Activated naive CD4-positive, alpha-beta T cell treated with anti-CD3 and anti-CD28 coated beads, Interleukin-2, amount 10 ng/mL, durations not matched to agents 7 days and 5 days (primary cell): ENCODE measurements around the gene LRRC15.

Experiments
- CTCF ChIA-PET: fragments of 350-600 bp; sonication (Branson Sonifier 250); formaldehyde crosslinking; loops from one replicate; lab custom pipeline; 2021; ENCODE audit warnings: antibody characterized with exemption; lab: Charles Lee
- DNase-seq: peaks from one replicate; pipeline ENCODE4 v3.0.0-alpha.2; 2020
- H3K27ac Mint-ChIP-seq: one replicate; pipeline ENCODE4 v1.8.0; 2021; ENCODE audit warnings: mild to moderate bottlenecking, moderate library complexity, mixed read lengths
- H3K27me3 Mint-ChIP-seq: one replicate; pipeline ENCODE4 v1.8.0; 2021; ENCODE audit warnings: mild to moderate bottlenecking, mixed read lengths
- H3K36me3 Mint-ChIP-seq: one replicate; pipeline ENCODE4 v1.8.0; 2021; ENCODE audit warnings: mixed read lengths
- H3K4me1 Mint-ChIP-seq: one replicate; pipeline ENCODE4 v1.8.0; 2021; ENCODE audit warnings: mixed read lengths
- H3K4me3 Mint-ChIP-seq: one replicate; pipeline ENCODE4 v1.8.0; 2021; ENCODE audit warnings: mild to moderate bottlenecking, moderate library complexity, mixed read lengths
- H3K9me3 Mint-ChIP-seq: one replicate; pipeline ENCODE4 v1.8.0; 2021; ENCODE audit warnings: mixed read lengths

The LRRC15 gene

GRCh38 chr3:194369522-194370279, at the start of gene LRRC15:
TSS of gene LRRC15 (minus strand) at chr3:194369743. CDS start at chr3:194361043, 8,700 bp downstream.
- H3K27ac Mint-ChIP-seq = no peak within 1 kb of the TSS
- H3K36me3 Mint-ChIP-seq = no peaks in the 10 kb centered on the region
- CTCF ChIA-PET = no interaction called here
- peaks cover 77% of the 10 kb centered on the region for H3K27me3 Mint-ChIP-seq
- DNase-seq = no peak
- H3K4me3 Mint-ChIP-seq = no peak within 1 kb of the TSS
- H3K4me1 Mint-ChIP-seq = no peaks in the 10 kb centered on the region
- H3K9me3 Mint-ChIP-seq = no peaks in the 10 kb centered on the region

GRCh38 chr3:194418671-194419070, 49.1 kb upstream of the LRRC15 start:
- H3K27ac Mint-ChIP-seq = no peak overlapping the region
- CTCF ChIA-PET = no interaction called here

GRCh38 chr3:194407423-194407822, 37.9 kb upstream of the LRRC15 start:
- Mint-ChIP-seq H3K4me1 (peaks cover 12% of the 10 kb centered on the region), H3K27me3 (no peaks in the 10 kb centered on the region), H3K36me3 (peaks cover 30% of the 10 kb centered on the region), H3K27ac (no peak overlapping the region), H3K4me3 (no peak overlapping the region), H3K9me3 (no peaks in the 10 kb centered on the region)
- CTCF ChIA-PET = interaction anchor here (0.9 to 8.9 kb wide), 9 partner anchors 10 to 188 kb away, joined by 3 to 167 read pairs (median 6); no protein-coding TSS in a partner anchor
- no peak for DNase-seq

More at GRCh38 chr3:194418671-194419070, 49.1 kb upstream of the LRRC15 start:
- no peaks in the 10 kb centered on the region for H3K9me3 Mint-ChIP-seq
- peaks cover 23% of the 10 kb centered on the region for H3K36me3 Mint-ChIP-seq
- no peaks in the 10 kb centered on the region for H3K27me3 Mint-ChIP-seq
- no peak overlapping the region for H3K4me3 Mint-ChIP-seq
- no peaks in the 10 kb centered on the region for H3K4me1 Mint-ChIP-seq
- no peak for DNase-seq

- Mint-ChIP-seq H3K9me3 (no peaks in the 10 kb centered on the region), H3K27ac (no peak overlapping the region), H3K27me3 (no peaks in the 10 kb centered on the region), H3K4me1 (peaks cover 7% of the 10 kb centered on the region), H3K4me3 (no peak overlapping the region), H3K36me3 (peaks cover 23% of the 10 kb centered on the region)
- DNase-seq = no peak
- CTCF ChIA-PET = interaction anchor here (1.0 to 8.9 kb wide), 7 partner anchors 11 to 189 kb away, joined by 3 to 167 read pairs (median 6); no protein-coding TSS in a partner anchor
Measured at GRCh38 chr3:194405766-194406165, 36.2 kb upstream of the LRRC15 start.

GRCh38 chr3:194404365-194405140, 35.0 kb upstream of the LRRC15 start:
- Mint-ChIP-seq H3K27ac (no peak overlapping the region), H3K4me1 (peaks cover 14% of the 10 kb centered on the region), H3K36me3 (peaks cover 20% of the 10 kb centered on the region), H3K9me3 (no peaks in the 10 kb centered on the region), H3K4me3 (no peak overlapping the region), H3K27me3 (no peaks in the 10 kb centered on the region)
- DNase-seq = peak; percentile 53
- CTCF ChIA-PET = interaction anchor here (1.0 to 8.9 kb wide), 7 partner anchors 8 to 169 kb away, joined by 3 to 167 read pairs (median 3); no protein-coding TSS in a partner anchor

- H3K9me3 Mint-ChIP-seq = no peaks in the 10 kb centered on the region
- no peak for DNase-seq
- no peak overlapping the region for H3K27ac Mint-ChIP-seq
- CTCF ChIA-PET = interaction anchor here (0.9 to 8.9 kb wide), 3 partner anchors 62 to 621 kb away, joined by 3 to 167 read pairs (median 5); no protein-coding TSS in a partner anchor
- H3K36me3 Mint-ChIP-seq = peaks cover 11% of the 10 kb centered on the region
- no peak overlapping the region for H3K4me3 Mint-ChIP-seq
- H3K4me1 Mint-ChIP-seq = peaks cover 40% of the 10 kb centered on the region
- H3K27me3 Mint-ChIP-seq = peaks cover 14% of the 10 kb centered on the region
Measured at GRCh38 chr3:194401868-194402329, 32.4 kb upstream of the LRRC15 start.

- H3K4me1 Mint-ChIP-seq = peaks cover 44% of the 10 kb centered on the region
- H3K4me3 Mint-ChIP-seq = no peak overlapping the region
- H3K27me3 Mint-ChIP-seq = peaks cover 14% of the 10 kb centered on the region
- H3K9me3 Mint-ChIP-seq = no peaks in the 10 kb centered on the region
- no peak for DNase-seq
- CTCF ChIA-PET = interaction anchor here (8.9 kb wide), 1 partner anchor 62 kb away, joined by 167 read pairs; no protein-coding TSS in a partner anchor
- no peak overlapping the region for H3K27ac Mint-ChIP-seq
- peaks cover 11% of the 10 kb centered on the region for H3K36me3 Mint-ChIP-seq
Measured at GRCh38 chr3:194401346-194401745, 31.8 kb upstream of the LRRC15 start.

- Mint-ChIP-seq H3K27ac (no peak overlapping the region), H3K9me3 (no peaks in the 10 kb centered on the region), H3K36me3 (peaks cover 7% of the 10 kb centered on the region), H3K4me1 (peaks cover 58% of the 10 kb centered on the region), H3K4me3 (no peak overlapping the region), H3K27me3 (peaks cover 14% of the 10 kb centered on the region)
- DNase-seq = no peak
- CTCF ChIA-PET = interaction anchor here (0.6 to 1.0 kb wide), 2 partner anchors 55 to 220 kb away, joined by 3 read pairs; no protein-coding TSS in a partner anchor
Measured at GRCh38 chr3:194399874-194400411, 30.4 kb upstream of the LRRC15 start.

- H3K4me1 Mint-ChIP-seq = peaks cover 59% of the 10 kb centered on the region
- peak within 1 kb of the TSS; percentile 80 for H3K4me3 Mint-ChIP-seq
- peak within 1 kb of the TSS; percentile 97 for H3K27ac Mint-ChIP-seq
- no peak for DNase-seq
- H3K27me3 Mint-ChIP-seq = peaks cover 14% of the 10 kb centered on the region
- CTCF ChIA-PET = interaction anchor here (0.6 kb wide), 1 partner anchor 66 kb away, joined by 3 read pairs; no protein-coding TSS in a partner anchor
- H3K9me3 Mint-ChIP-seq = no peaks in the 10 kb centered on the region
- peaks cover 5% of the 10 kb centered on the region for H3K36me3 Mint-ChIP-seq
Measured at GRCh38 chr3:194399166-194399565, 29.6 kb upstream of the LRRC15 start, which contains the start of gene GP5. TSS of gene GP5 (minus strand) at chr3:194399266. CDS start at chr3:194398282, 984 bp downstream.

- CTCF ChIA-PET = interaction anchor here (1.0 to 3.8 kb wide), 5 partner anchors 52 to 64 kb away, joined by 3 to 15 read pairs (median 6); no protein-coding TSS in a partner anchor
- Mint-ChIP-seq H3K9me3 (no peaks in the 10 kb centered on the region), H3K27me3 (peaks cover 14% of the 10 kb centered on the region), H3K27ac (peak overlapping the region; percentile 97), H3K4me3 (peak overlapping the region; percentile 80), H3K4me1 (peaks cover 58% of the 10 kb centered on the region), H3K36me3 (peaks cover 2% of the 10 kb centered on the region)
- peak; percentile 68 for DNase-seq
Measured at GRCh38 chr3:194397757-194398312, 28.3 kb upstream of the LRRC15 start.

- CTCF ChIA-PET = interaction anchor here (1.0 to 3.8 kb wide), 6 partner anchors 51 to 75 kb away, joined by 3 to 15 read pairs (median 4); no protein-coding TSS in a partner anchor
- Mint-ChIP-seq H3K27ac (peak overlapping the region; percentile 97), H3K9me3 (no peaks in the 10 kb centered on the region), H3K4me1 (peaks cover 58% of the 10 kb centered on the region), H3K4me3 (peak overlapping the region; percentile 80), H3K27me3 (peaks cover 20% of the 10 kb centered on the region), H3K36me3 (peaks cover 2% of the 10 kb centered on the region)
- DNase-seq = peak; percentile 65
Measured at GRCh38 chr3:194396859-194397756, 27.6 kb upstream of the LRRC15 start.

- peak overlapping the region; percentile 68 for H3K4me3 Mint-ChIP-seq
- CTCF ChIA-PET = interaction anchor here (1.0 to 3.8 kb wide), 4 partner anchors 8 to 76 kb away, joined by 3 to 15 read pairs (median 8); no protein-coding TSS in a partner anchor
- no peak for DNase-seq
- H3K36me3 Mint-ChIP-seq = peaks cover 2% of the 10 kb centered on the region
- H3K4me1 Mint-ChIP-seq = peaks cover 58% of the 10 kb centered on the region
- H3K9me3 Mint-ChIP-seq = no peaks in the 10 kb centered on the region
- H3K27ac Mint-ChIP-seq = peak overlapping the region; percentile 76
- peaks cover 22% of the 10 kb centered on the region for H3K27me3 Mint-ChIP-seq
Measured at GRCh38 chr3:194396539-194396858, 27.0 kb upstream of the LRRC15 start.
